Spleen (tissue), 11 donors: ENCODE results near the gene FRMD6. TPM values are rescaled to one million over a fixed set of nuclear protein-coding genes. Genes with fewer than 3 reads are reported as not detected.
"Not testable (repeated sequence)": the region's sequence is repeated elsewhere in the genome, so short reads cannot be mapped to it uniquely, and the experiment has no call there.

Experiments
- DNase-seq: peaks from one replicate; pipeline ENCODE4 v3.0.0-alpha.2; 2020
- H3K27ac ChIP-seq, 8 donors: fragments of 200-600 bp; sonication (generic) in 7 of 8; 1 replicate in 4 of 8; 2 replicates in 4 of 8; pipeline versions ENCODE4 v1.5.0 to v1.8.0; 2016 to 2021; ENCODE audit warnings: inconsistent platforms in 4 of 8, mild to moderate bottlenecking in 4 of 8, moderate library complexity in 1 of 8
- H3K27me3 ChIP-seq, 7 donors: fragments of 200-600 bp; sonication (generic) in 6 of 7; replicated peaks in 1 of 7; 1 replicate in 4 of 7; 2 replicates in 3 of 7; pipeline versions ENCODE4 v1.5.0 to v1.8.0; 2016 to 2021; ENCODE audit warnings: inconsistent platforms in 3 of 7, mild to moderate bottlenecking in 1 of 7
- H3K36me3 ChIP-seq, 6 donors: fragments of 200-600 bp; sonication (generic) in 5 of 6; 1 replicate in 4 of 6; 2 replicates in 2 of 6; pipeline versions ENCODE4 v1.5.0 to v1.8.0; 2016 to 2021; ENCODE audit warnings: inconsistent platforms in 2 of 6
- H3K4me1 ChIP-seq, 6 donors: fragments of 200-600 bp; sonication (generic) in 5 of 6; 1 replicate in 3 of 6; 2 replicates in 3 of 6; pipeline versions ENCODE4 v1.5.0 to v1.8.0; 2016 to 2021; ENCODE audit warnings: inconsistent platforms in 3 of 6
- H3K4me3 ChIP-seq, 8 donors: fragments of 200-600 bp; sonication (generic) in 7 of 8; 1 replicate in 4 of 8; 2 replicates in 4 of 8; pipeline versions ENCODE4 v1.5.0 to v1.8.0; 2016 to 2021; ENCODE audit warnings: inconsistent platforms in 4 of 8, mild to moderate bottlenecking in 4 of 8, moderate library complexity in 2 of 8
- H3K9me3 ChIP-seq, 8 donors: fragments of 200-600 bp; sonication (generic) in 7 of 8; 1 replicate in 4 of 8; 2 replicates in 4 of 8; pipeline versions ENCODE4 v1.5.0 to v1.8.0; 2016 to 2021; ENCODE audit warnings: inconsistent platforms in 4 of 8
- CTCF ChIP-seq, 11 experiments: fragments of 200-600 bp in 7 of 11; fragments of 450-650 bp in 4 of 11; sonication (generic) in 4 of 11; IDR thresholded peaks in 8 of 11; conservative IDR thresholded peaks in 3 of 11; 1 replicate in 7 of 11; 2 replicates in 4 of 11; pipeline versions ENCODE4 v1.4.0 to v1.8.0; 2016 to 2021; ENCODE audit warnings: antibody characterized with exemption in 11 of 11, inconsistent platforms in 4 of 11, mild to moderate bottlenecking in 1 of 11
- POLR2A ChIP-seq, 3 donors: fragments of 450-650 bp; IDR thresholded peaks; one replicate each; pipeline ENCODE4 v1.5.1; 2017; ENCODE audit warnings: antibody characterized with exemption in 3 of 3, mild to moderate bottlenecking in 1 of 3
- POLR2AphosphoS5 ChIP-seq, 3 donors: sonication (generic); formaldehyde crosslinking; IDR thresholded peaks; one replicate each; pipeline ENCODE4 v1.5.1; 2017; ENCODE audit warnings: antibody characterized with exemption in 3 of 3
- WGBS, 5 donors: extraction: QIAGEN DNeasy Blood & Tissue Kit in 3 of 5; methylation state at CpG; one replicate each; pipeline versions ENCODE4 v1.1.5 to v1.1.7; 2013 to 2018; 5-methylcytosine and 5-hydroxymethylcytosine counted together
- intact Hi-C: fragments of 100-400 bp; cut with DNase I; formaldehyde crosslinking; loops from one replicate; pipeline ENCODE4 v1.15.0; 2023; ENCODE audit warnings: low total_unique reads
- polyA plus RNA-seq, 3 donors: library from polyadenylated mRNA; stranded (reverse); fragments of 200-250 nt; gene quantifications; one replicate each; pipeline ENCODE4 v1.2.1, GENCODE V29; 2013
- total RNA-seq, 7 donors: library from RNA; depleted of rRNA in 3 of 7; stranded (reverse); fragments of >200 nt in 3 of 7; fragmentation: NEBNext Ultra II Directional in 4 of 7; extraction: Animal tissue kit (Norgen Biotek cat#: 25700) in 4 of 7; gene quantifications; one replicate each; pipeline versions ENCODE4 v1.1.0 to v1.2.1, GENCODE V29; 2016 to 2021
- donor health status: healthy with polysubstance abuse.
- donor health status: DM: no; HTN: no; CAD: no; lungs with moderate emphysema.
- donor health status: DM: no; HTN: no; CAD: no.
- donor health status: Bipolar disorder and iron deficiency.
- donor health status: healthy.
- donor health status: DM: no; HTN: no; CAD: no.
- donor health status: DM: yes; HTN: yes; CAD: no.

Gene FRMD6
- total and polyA plus RNA-seq, 10 donors = 2.2 to 37.2 (median 26.7) TPM

- 80 to 87% (median 85%) methylated on average over 26 to 31 of the region's 31 CpGs for WGBS, 5 donors
Observed at GRCh38 chr14:51744372-51745130, 92.8 kb downstream of the FRMD6 start.

GRCh38 chr14:51746823-51747222 lies 95.1 kb downstream of the FRMD6 start:
- H3K27me3 ChIP-seq, H3K27ac ChIP-seq, intact Hi-C loops, DNase-seq, H3K36me3 ChIP-seq, H3K9me3 ChIP-seq, H3K4me3 ChIP-seq, H3K4me1 ChIP-seq: not testable (repeated sequence)
- 83 to 93% (median 87%) methylated on average over 21 to 25 of the region's 25 CpGs for WGBS, 5 donors

More at GRCh38 chr14:51744372-51745130, 92.8 kb downstream of the FRMD6 start:
- no peaks in the 10 kb centered on the region for H3K9me3 ChIP-seq
- no peaks in the 10 kb centered on the region for H3K36me3 ChIP-seq
- intact Hi-C loops = no loop called here
- H3K27ac ChIP-seq = no peak overlapping the region
- TF ChIP-seq POLR2AphosphoS5 (IDR thresholded peaks at IDR 0.05) (no peak), CTCF (IDR thresholded peaks at IDR 0.05 in 8 of 11, conservative IDR thresholded peaks at IDR 0.05 in 3 of 11) (no peak), POLR2A (IDR thresholded peaks at IDR 0.05) (no peak)
- no peaks in the 10 kb centered on the region for H3K4me1 ChIP-seq
- DNase-seq = no peak
- no peak overlapping the region for H3K4me3 ChIP-seq
- H3K27me3 ChIP-seq = no peaks in the 10 kb centered on the region

- H3K27me3 ChIP-seq = no peaks in the 10 kb centered on the region
- TF ChIP-seq CTCF (IDR thresholded peaks at IDR 0.05 in 8 of 11, conservative IDR thresholded peaks at IDR 0.05 in 3 of 11) = no peak
- TF ChIP-seq POLR2A (IDR thresholded peaks at IDR 0.05) = no peak
- TF ChIP-seq POLR2AphosphoS5 (IDR thresholded peaks at IDR 0.05) = no peak
- no peaks in the 10 kb centered on the region for H3K4me1 ChIP-seq
- H3K4me3 ChIP-seq = no peak overlapping the region
- no peaks in the 10 kb centered on the region for H3K36me3 ChIP-seq
- H3K9me3 ChIP-seq = no peaks in the 10 kb centered on the region
- intact Hi-C loops = no loop called here
- DNase-seq = no peak
- 71 to 81% (median 76%) methylated on average over 3 to 13 of the region's 13 CpGs for WGBS, 5 donors
- H3K27ac ChIP-seq = no peak overlapping the region
Observed at GRCh38 chr14:51750542-51750941, 98.8 kb downstream of the FRMD6 start.

- H3K9me3 ChIP-seq, H3K4me1 ChIP-seq, intact Hi-C loops, H3K27ac ChIP-seq, H3K36me3 ChIP-seq, H3K4me3 ChIP-seq, H3K27me3 ChIP-seq, DNase-seq: not testable (repeated sequence)
- WGBS, 5 donors = 81 to 91% (median 87%) methylated on average over 16 of the region's 16 CpGs
Observed at GRCh38 chr14:51751611-51752345, 100.1 kb downstream of the FRMD6 start.

- H3K27ac ChIP-seq, H3K4me1 ChIP-seq, DNase-seq, H3K27me3 ChIP-seq, H3K9me3 ChIP-seq, intact Hi-C loops, H3K4me3 ChIP-seq, H3K36me3 ChIP-seq: not testable (repeated sequence)
- WGBS, 5 donors = 22 to 42% (median 33%) methylated on average over 7 of the region's 7 CpGs
Observed at GRCh38 chr14:51757756-51758155, 106.0 kb downstream of the FRMD6 start.
